ENCODE data around the gene CDH22.

Gene CDH22

DNA sequence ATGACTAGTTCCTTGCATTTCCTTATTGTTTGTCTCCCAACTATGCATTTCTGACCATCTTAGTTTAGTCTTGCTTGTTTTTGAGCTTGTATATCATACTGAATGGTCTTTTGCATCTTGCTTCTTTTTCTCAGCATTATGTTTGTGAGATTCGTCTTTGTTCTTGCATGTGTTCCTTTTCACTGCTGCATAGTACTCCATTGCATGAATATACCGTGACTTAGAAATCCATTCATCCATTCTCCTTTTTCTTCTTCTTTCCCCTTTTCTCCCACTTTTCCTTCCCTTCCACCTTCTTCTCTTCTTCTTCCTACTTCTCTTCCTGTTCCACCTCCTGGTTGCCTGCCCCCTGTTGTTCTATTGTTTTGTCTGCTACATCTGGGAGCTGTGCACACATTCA lies 42.8 kb downstream of the CDH22 start:
- no peak for DNase-seq

DNA sequence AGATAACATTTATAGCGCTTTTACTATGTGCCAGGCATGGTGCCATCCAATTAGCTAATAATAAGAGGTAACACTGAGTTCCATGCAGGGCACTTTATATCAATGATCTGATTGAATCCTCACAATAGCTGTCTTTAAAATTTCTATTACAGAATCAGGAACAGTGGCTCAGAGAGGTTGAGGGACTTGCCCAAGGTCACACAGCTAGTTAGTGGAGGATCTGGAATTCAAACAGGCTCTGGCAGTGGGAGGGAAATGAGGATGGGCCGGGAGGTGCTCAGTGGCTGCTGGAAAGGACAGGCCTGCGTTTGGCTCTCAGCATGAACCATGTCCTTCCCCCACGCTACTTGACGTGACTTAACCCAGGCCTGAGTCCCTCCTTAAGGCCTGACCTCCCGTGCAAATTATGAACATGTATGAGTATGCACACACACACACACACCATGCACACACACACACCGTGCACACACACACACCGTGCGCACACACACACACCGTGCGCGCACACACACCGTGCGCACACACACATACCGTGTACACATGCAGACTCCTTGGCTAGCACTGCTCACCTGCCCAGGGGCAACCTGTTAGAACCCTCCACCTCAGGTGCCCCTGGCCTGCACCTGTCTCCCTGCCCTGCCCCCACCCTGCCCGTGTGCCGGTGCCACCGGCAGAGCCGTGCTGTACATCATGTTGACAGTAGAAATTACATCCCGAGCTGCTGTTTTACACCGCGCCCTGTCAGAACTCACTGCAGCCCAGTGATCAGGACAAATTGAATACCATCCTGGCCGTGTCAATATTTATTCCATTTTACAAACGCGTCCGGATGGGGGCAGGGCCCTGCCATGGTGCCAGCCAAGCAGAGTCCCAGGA lies 43.7 kb downstream of the CDH22 start:
- DNase-seq = no peak

DNA sequence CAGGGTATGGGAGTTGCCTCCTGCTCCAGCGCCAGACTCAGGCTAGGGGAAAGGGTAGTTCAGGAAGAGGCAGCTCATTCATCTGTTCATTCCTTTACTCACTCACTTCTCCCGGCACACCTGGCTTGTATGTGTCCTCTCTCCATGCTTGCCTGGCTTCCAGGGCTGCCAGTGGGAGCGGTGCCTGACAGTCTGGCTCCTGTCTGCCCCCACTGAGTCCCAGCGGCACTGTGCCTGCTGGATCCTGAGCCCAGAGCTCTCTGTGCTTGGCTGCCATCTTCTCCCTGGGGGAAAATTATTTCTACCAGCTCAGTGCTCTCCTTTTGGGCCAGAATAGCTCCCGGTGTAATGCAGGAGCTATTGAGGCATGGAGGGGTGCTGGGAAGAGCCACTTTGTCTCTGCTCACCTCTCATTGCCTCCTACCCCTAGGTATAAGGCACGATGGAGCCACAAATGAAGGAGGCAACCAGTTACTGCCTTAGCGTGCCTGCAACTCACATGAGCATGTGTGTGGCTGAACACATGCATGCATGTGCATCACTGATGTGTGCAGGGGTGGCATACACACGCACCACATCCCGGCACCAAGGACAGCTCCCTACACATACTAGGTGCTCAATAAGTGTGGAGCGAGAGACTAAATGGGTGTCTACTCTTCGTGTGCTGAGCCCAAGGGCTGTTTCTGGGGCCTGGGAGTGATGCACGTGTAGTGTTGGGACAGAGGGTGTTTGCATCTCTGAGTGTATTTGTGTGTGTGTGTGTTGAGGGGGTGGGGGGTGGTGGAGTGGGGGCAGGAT lies 46.6 kb downstream of the CDH22 start:
- DNase-seq = no peak

DNA sequence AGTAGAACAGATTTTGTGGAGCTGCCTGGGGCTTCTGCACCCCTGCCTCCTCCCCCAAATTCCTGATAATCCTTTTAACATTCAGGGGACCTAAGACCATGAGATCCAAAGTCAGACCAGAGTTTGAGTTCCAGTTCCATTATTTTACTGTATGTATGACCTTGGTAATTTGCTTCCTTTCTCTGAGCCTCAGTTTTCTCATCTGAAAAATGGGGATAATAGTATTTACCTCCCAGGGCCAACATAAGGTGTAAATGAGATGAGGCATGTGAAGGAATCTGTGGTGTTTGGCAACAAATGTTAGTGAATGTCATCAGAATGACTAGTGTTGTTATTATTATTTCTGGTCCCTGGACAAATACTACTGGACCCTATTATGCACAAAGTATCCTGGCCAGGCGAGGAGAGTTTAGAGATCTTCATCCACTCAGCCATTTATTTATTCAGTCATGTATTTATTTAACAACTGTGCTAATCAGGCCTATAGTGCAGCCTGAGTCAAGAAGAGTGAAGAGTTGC lies 47.3 kb downstream of the CDH22 start:
- DNase-seq = no peak

DNA sequence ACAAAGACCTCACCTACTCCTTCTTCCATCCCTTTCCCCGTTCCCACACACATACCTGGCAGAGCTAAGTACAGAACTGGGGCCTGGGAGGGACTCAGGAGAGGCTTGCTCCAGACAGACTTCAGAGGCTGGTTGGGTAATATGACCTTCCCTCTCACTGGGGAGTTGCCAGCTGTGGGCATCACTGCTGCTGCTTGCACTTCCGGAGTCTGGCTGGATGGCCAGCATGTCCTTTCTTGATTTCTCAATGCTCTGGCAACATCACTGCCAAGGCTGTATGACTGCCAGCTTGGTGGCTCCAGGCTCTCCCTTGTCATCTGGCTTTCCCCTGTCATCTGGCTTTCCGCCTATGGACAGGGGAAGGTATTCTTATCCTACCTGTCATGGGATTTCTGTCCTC lies 47.8 kb downstream of the CDH22 start:
- peak; percentile 59 for DNase-seq

DNA sequence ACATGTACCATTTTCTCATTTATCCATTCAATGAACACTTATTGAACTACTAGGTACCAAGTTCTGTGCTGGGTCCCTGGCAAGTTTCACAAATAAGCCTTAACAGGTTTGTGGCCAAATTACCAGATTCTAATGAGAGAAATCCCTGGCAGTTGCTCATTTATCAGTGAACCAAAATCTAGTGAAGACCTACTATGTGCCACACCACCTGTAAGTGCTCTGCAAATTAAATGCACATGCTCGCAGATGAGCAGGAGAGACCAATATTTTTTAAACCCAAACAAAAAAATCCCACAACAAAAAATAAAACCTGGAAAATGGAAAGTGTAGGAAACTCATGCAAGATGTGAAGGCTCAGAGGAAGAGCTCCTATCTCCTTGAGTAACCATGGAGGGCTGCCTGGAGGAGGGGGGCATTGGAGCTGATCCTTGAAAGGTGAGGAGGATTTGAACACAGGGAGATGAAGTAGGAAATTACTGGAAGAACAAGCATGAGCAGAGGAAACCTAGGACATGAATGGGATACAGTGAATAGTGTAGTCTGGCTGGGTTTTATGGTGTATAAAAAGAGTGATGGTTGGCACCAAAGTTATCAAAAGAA lies 48.9 kb downstream of the CDH22 start:
- no peak for DNase-seq

DNA sequence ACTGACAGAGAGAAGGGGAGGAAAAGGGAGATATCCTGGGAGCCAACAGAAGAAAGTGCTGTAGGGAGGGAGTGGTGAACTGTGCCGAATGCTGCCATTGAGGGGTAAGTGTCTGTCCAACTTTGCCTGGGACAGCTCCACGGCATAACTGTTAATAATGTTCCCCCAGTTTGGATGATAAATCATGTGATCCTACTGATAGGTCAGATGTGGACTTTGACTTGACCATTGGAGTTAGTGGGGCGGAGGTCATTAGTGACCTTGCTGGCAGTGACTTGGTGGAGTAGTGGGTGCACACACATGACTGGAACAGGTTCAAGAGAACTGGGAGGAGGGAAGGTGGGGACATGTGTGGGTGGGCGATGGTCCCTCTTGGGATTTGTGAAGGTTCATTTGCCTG lies 50.4 kb downstream of the CDH22 start:
- no peak for DNase-seq

DNA sequence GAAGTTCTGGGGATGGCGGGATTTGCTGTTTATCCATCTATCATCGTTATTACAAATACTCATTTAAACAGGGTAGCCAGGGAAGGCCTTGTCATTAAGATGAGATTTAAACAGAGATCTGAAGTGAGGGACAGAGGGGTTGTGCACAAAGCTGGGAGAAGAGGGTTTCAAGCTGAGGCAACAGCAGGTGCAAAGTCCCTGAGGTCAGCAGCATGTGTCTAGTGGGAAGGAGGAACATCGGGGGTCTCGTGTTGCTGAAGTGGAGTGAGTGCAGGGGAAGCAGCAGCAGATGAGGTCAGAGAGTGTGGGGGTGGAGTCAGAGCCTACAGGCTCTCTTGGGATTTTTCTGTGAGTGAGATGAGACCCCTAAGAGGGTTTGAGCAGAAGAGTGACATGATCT lies 52.0 kb downstream of the CDH22 start:
- DNase-seq = no peak

DNA sequence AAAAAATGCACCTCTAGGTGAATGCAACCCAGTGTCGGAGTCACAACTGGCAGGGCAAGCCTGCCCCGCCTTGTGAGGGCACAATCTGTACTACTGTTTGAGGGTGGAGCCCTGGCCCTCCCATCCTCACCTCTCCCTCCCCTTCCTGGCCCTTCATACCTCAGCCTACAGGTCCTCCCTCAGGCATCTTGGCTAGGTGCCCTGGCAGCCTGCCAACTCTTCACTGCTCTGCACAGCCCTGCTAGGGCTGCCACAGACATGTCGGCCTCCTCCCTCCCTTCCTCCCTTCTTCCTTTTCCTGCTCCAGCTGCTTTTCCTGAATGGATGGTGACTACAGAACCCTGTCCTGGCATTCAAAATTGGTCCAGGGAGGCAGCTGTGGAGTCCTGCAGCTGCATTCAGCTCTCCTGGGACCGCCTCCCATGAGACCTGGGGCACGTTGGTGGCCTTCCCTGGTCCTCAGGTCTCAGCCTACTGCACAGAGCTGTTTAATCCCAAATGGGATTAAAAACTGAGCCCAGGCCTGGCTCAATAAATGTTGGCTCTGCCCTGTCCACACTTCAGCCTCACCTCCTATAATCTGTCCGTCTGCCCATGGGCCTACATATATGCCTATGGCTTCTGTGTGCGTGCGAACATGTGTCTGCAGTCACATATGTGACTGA lies 52.7 kb downstream of the CDH22 start:
- peak; percentile 96 for DNase-seq

DNA sequence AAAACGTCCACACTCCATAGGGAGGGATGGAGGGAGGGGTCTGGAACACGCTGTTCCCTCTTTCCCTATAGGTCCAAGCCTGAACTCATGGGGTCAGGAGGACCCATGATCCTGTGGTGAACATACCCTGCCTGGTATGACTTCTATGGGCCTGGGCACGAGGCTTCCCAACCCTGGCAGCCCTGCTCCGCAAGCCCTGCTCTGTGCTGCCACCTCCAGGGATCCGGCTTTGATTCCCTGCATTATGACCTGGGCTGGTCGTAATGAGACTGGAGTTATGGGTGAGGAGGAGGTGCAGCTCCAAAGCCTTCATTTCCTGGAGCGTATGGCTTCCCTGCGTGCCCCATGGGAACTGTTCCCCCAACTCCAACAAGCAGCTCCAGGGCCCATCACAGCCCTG lies 54.9 kb downstream of the CDH22 start:
- DNase-seq = no peak

DNA sequence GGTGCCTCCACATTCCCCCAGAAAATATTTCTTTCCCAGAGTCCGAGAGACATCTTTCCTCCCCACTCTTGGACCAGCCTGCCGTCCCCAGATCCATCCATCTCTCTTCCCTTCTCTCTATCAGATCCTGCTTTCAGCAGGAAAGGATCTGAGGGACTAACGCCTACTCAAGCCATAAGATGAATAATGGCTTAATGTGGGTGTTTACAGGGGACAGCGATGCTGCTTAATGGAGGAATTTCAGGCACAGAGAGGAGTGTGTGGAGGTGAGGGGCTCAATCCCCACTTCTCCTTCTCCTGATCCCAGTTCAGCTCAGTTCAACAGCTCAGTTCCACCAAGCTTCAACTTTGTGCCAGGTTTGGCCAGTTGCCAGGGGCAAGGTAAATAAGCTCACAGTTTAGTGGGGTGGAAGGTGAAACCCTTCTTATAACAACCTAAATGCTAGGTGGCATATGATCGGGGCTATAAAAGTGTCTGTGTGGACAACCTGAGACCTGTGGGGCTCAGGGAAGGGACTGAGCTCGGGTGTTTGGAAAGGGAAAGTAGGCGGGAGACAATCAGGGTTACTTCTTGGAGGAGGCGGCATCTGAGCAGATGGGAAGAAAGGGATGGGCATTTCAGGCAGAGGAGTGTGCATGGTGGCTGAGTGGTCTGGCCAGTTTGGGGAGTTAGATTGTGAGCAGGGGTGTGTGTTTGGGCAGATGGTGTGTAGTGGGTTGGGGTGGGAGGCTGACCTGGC lies 55.8 kb downstream of the CDH22 start:
- DNase-seq = no peak

DNA sequence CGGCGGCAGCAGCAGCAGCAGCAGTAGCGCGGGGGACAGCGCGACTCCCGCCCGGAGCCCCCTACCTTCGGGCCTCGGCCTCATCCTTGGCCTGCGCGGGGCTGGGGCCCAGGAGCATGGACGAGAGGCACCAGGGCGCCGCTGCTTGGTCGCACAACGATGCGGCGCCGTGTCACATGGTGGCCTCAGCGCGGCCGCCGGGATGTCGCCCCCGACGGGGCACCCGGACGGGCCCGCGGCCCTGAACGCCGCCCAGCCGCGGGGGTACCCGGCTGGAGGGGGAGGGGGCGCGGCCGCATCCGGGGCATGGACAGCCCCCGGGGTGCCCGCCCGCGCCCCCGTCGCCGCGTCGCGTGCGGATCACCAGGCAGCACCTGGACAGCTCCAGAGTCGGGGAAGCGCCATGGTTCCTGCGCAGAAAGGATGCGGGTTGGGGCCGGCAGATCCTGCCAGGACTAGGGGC lies 57.1 kb downstream of the CDH22 start:
- DNase-seq = no peak

DNA sequence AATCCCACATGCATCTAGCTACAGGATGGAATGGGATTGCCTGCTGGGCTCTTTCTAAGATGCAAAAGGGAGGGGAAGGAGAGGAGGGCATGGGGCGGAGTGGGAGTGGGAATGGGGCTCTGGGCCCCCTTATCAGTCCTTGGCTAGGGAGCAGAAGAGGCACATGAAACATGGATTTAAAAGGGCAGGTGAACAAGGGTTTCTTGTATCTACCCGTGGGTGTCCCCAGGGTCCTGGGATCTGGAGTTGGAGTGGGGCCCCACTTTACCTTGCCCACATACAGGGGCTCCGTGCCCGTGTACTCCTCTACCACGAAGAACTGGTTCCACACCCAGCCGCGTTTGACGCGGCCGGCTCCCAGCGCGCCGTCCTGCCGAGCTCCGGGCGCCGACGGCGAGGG lies 57.5 kb downstream of the CDH22 start:
- DNase-seq = no peak

DNA sequence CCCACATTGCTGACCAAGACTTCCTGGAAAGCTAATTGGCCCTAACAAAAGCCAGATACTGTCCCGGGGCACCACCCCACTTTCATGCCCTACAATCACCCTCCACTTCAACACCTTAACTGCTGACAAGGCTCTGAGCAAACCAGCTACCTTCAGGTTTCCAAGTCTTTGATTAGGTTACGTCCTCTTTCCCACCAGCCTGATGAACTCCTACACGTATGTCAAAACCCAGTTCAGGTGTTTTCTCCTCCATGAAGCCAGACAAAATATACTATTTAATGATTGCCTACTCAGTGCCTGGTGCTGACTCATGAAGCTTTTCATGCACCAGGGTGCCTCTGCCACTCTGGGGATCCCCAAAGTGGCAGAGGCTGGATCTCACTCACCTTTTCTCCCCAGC lies 58.6 kb downstream of the CDH22 start:
- no peak for DNase-seq

DNA sequence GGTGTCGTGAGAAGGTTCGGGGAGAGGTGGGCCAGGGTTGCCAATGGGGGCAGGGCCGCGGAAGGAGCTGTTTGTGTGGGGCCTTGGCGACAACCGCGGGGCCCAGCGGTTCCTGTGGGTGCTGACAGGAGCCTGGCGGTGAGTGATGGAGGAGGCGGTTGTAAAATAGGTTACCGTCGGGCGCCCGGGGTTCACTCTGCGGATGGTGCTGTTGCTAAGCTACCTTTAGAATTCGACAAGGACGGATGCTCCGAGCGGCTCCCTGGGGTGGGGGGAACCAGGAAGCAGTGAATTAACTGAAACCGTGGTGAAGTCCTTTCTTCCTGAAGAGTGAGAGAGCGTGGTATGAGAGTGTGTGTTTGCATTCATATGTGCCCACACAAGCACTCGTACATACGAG lies 61.7 kb downstream of the CDH22 start:
- DNase-seq = no peak

DNA sequence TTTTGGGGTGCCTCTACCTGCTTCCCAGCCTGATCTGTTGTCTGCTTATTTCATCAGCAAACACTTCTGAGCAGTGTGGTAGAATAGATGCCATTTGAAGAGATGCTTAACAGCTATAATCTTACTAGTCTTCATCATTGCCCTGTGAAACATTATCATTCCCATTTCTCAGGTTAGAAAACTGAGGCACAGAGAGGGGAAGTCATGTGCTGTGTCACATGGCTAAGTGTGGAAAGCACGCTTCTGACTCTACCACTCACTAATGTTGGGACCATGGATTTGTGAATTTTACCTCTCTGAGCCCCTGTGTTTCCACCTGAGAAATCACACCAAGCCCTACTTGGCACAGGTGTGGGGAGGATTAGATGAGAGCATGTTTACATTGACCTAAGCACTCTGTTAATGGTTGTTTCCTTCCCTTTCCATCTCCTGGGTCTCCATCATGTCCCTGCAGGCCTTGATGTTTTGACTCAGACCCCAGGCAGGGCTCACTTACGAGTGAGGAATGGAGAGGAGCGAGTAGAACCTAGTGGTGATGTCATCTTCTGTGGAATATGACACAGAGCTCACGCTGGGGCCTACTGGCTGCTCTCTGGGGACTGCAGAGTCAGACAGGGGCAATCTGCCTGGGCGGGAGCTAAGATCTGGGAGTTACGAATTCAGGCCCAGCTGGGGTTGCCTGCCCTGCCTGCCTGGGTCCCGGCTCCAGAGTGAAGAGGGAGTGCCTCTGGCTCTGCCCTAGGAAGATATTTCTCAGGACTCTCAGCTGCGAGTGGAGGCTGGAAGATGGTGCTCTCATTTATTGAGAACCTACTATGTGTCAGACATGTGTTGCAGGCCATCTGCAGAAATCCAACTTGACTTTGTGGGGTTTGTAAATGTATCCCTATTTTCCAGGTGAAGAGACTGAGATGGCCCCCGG lies 64.3 kb downstream of the CDH22 start:
- no peak for DNase-seq

DNA sequence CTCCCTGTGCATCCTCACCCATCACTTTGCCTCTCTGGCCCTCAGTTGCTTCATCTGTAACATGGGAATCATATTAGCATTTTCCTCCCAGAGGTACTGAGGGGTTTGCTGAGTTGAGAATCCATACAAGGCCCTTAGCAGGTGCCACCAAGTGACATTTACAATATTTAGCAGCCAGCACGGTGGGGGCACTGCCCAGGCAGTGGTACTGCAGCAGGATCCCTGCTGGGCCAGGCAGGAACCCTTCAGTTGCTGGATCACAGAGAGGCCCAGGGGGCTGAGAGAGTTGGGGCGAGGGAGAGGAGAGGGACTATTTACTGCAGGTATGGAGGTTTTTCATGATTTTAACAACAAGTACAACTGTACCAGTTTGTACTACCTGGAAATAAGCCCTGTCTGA lies 65.9 kb downstream of the CDH22 start:
- DNase-seq = no peak

DNA sequence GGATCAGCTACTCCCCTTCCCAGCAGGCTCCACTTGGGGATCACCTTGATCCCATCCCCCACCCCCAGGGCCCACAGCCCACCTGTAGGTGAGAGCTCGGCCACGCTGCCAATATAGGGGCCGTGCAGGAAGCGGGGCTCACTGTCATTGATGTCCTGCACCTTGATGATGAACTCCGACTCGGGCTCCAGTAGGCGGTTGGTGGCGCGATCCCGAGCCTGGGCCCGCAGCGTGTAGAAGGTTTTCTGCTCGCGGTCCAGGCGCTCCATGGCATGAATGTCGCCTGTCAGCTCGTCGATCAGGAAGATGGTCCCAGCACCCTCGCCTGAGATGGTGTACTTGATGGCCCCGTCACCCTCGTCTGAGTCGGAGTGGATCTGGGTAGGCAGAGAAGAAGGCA lies 67.4 kb downstream of the CDH22 start:
- DNase-seq = no peak

DNA sequence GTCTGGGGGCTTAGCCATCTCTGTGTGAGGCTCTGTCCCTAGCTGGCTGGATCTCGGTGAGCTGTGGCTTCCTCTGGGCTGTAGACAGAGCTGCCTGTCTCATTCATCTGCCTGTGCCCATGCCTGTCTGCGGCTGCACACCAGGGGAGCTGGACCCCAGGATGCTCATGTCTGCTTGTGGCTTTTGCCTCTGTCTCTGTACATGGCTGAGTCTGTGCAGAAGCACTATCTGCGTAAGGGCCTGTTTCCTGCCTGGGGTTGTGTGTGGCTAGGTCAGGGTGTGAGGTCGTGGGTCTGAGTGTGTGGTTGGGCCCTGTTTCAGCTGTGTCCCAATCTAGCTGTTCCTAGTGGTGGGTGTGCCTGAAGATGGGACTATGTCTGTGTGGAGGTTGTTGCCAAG lies 68.2 kb downstream of the CDH22 start:
- DNase-seq = no peak

DNA sequence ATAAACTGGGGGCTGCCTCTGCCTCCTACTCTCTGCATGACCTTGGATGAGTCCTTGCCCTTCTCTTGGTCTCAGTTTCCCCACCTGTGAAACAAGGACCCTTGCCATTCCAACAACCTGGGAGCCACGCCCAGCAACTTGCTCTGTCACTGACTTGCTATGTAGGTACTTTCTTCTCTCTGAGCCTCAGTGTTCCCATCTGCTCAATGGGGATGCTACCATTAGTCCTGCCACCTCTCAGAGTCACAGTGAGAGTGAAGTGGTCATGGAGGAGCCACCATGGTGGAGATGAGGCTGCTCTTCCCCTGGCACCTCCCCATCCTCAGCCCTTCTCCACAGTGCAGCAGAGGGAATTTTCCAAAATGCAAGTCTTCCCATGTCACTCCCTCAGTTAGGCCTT lies 70.6 kb downstream of the CDH22 start:
- no peak for DNase-seq

DNA sequence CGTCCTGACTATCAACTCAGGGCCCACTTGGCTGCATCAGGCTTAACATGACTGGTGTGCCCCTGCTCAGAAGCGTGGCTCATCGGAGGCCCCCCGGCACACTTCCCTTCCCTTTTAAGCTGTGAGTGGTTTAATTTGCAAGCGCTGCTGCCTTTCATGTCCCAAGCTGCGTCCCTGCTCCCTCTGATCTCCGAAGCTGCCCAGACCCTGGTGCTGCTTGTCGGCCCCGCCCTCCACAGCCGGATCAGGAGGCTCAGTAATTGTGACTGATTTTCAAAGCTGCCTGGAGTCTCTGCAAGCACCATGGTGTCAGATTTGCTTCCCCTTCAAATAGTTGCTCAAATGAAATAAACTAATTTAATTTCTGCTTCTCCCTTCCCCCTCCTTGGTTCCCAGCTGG lies 71.1 kb downstream of the CDH22 start:
- DNase-seq = no peak

Data from NCI-H2029 (cell line).